Endothelial cell of umbilical vein (primary cell): Measurements from ENCODE around the gene RSRC1. TPM values are rescaled to one million over a fixed set of nuclear protein-coding genes. Genes with fewer than 3 reads are reported as not detected.

Experiments used
- BruUV-seq: library from RNA; stranded (reverse); fragments of 400-500 nt; replicated peaks from 2 replicates; lab custom pipeline; 2021; lab: Mats Ljungman, UMichigan
- CTCF ChIA-PET: fragments of 300-600, 350-600 bp; sonication (Branson Sonifier 250); formaldehyde crosslinking; loops from one replicate; lab custom pipeline; 2021; ENCODE audit warnings: antibody characterized with exemption, inconsistent platforms; lab: Charles Lee
- POLR2A ChIA-PET: fragments of 300-600, 350-600 bp; sonication (Branson Sonifier 250); formaldehyde crosslinking; loops from one replicate; lab custom pipeline; 2021; ENCODE audit warnings: antibody characterized with exemption, inconsistent platforms; lab: Charles Lee
- DNase-seq: peaks from one replicate; pipeline ENCODE4 v3.0.0-alpha.2; 2011; ENCODE audit warnings: low read depth, low spot score
- FAIRE-seq: peaks from 2 replicates; lab custom pipeline; 2011; peaks lifted over from hg19 to GRCh38; lab: Jason Lieb, UNC
- H2AFZ ChIP-seq: 2 replicates; pipeline ENCODE4 v1.6.0; 2012; ENCODE audit warnings: low read depth, low read length, control low read depth, inconsistent platforms
- H3K27ac ChIP-seq: 2 replicates; pipeline ENCODE4 v1.5.1; 2011; ENCODE audit warnings: low read depth, mild to moderate bottlenecking, control low read depth, low read length, moderate library complexity; ENCODE audit not compliant: insufficient read depth
- H3K27me3 ChIP-seq, 2 experiments: 2 replicates each; pipeline versions ENCODE4 v1.6.0 to v1.6.1; 2011; ENCODE audit warnings: low read length in 2 of 2, mixed read lengths in 1 of 2; ENCODE audit not compliant: control insufficient read depth in 2 of 2, insufficient read depth in 2 of 2
- H3K36me3 ChIP-seq, 2 experiments: 2 replicates in 1 of 2; 3 replicates in 1 of 2; pipeline ENCODE4 v1.5.1; 2011; ENCODE audit warnings: low read length in 2 of 2, mild to moderate bottlenecking in 1 of 2, moderate library complexity in 1 of 2; ENCODE audit not compliant: control insufficient read depth in 2 of 2, insufficient read depth in 2 of 2; ENCODE audit errors: extremely low read depth in 1 of 2
- H3K4me1 ChIP-seq: 3 replicates; pipeline ENCODE4 v1.5.1; 2011; ENCODE audit warnings: mild to moderate bottlenecking, low read length; ENCODE audit not compliant: control insufficient read depth, insufficient read depth; ENCODE audit errors: extremely low read depth
- H3K4me2 ChIP-seq: 2 replicates; pipeline ENCODE4 v1.6.1; 2011; ENCODE audit warnings: low read length, control low read depth, mixed read lengths; ENCODE audit not compliant: insufficient read depth
- H3K4me3 ChIP-seq, 3 experiments: fragments of 200-600 bp in 1 of 3; sonication (generic), shearing (Covaris generic) in 1 of 3; replicated peaks in 1 of 3; 2 replicates each; pipeline ENCODE4 v1.5.1; 2011 to 2016; ENCODE audit warnings: control low read depth in 3 of 3, low read length in 3 of 3, mild to moderate bottlenecking in 2 of 3, inconsistent platforms in 1 of 3, low read depth in 1 of 3, moderate library complexity in 1 of 3; ENCODE audit not compliant: insufficient read depth in 1 of 3
- H3K79me2 ChIP-seq: 2 replicates; pipeline ENCODE4 v1.6.0; 2012; ENCODE audit warnings: low read length, inconsistent platforms; ENCODE audit not compliant: control insufficient read depth, insufficient read depth
- H3K9ac ChIP-seq: replicated peaks from 2 replicates; pipeline ENCODE3; 2011; ENCODE audit warnings: low read length, control low read depth; ENCODE audit not compliant: insufficient read depth; ENCODE audit errors: extremely low read depth
- H3K9me1 ChIP-seq: replicated peaks from 3 replicates; pipeline ENCODE4 v1.6.0; 2011; ENCODE audit warnings: mild to moderate bottlenecking, low read length; ENCODE audit not compliant: control insufficient read depth, insufficient read depth; ENCODE audit errors: extremely low read depth
- H3K9me3 ChIP-seq: replicated peaks from 2 replicates; pipeline ENCODE4 v1.5.1; 2012; ENCODE audit warnings: low read length, inconsistent platforms; ENCODE audit not compliant: control insufficient read depth, insufficient read depth
- H4K20me1 ChIP-seq: replicated peaks from 2 replicates; pipeline ENCODE3; 2011; ENCODE audit warnings: mild to moderate bottlenecking, low read length; ENCODE audit not compliant: control insufficient read depth, insufficient read depth; ENCODE audit errors: extremely low read depth
- EZH2 ChIP-seq: IDR thresholded peaks from 2 replicates; pipeline ENCODE4 v1.6.1; 2012; ENCODE audit warnings: borderline replicate concordance, low read depth, mild to moderate bottlenecking, moderate library complexity, low read length, inconsistent platforms; ENCODE audit not compliant: severe bottlenecking
- FOS ChIP-seq: IDR thresholded peaks from 2 replicates; pipeline ENCODE4 v1.6.1; 2011; ENCODE audit warnings: mild to moderate bottlenecking, low read length, moderate library complexity, borderline replicate concordance; ENCODE audit not compliant: insufficient read depth
- GATA2 ChIP-seq: IDR thresholded peaks from 2 replicates; pipeline ENCODE4 v1.7.0; 2011; ENCODE audit warnings: low read depth, mild to moderate bottlenecking, moderate library complexity, mixed read lengths, low read length; ENCODE audit not compliant: insufficient read length, insufficient read depth
- JUN ChIP-seq: IDR thresholded peaks from 2 replicates; pipeline ENCODE4 v1.6.1; 2011; ENCODE audit warnings: borderline replicate concordance, low read depth; ENCODE audit not compliant: insufficient read length, insufficient read depth
- MYC ChIP-seq: IDR thresholded peaks from one replicate; pipeline ENCODE4 v1.6.1; 2011; ENCODE audit warnings: mild to moderate bottlenecking, low read depth, low read length
- POLR2A ChIP-seq: IDR thresholded peaks from 2 replicates; pipeline ENCODE4 v1.6.1; 2012; ENCODE audit warnings: low read depth, mild to moderate bottlenecking, control low read depth, low read length
- POLR2AphosphoS5 ChIP-seq: IDR thresholded peaks from 2 replicates; pipeline ENCODE4 v1.6.1; 2012; ENCODE audit warnings: low read depth, mild to moderate bottlenecking, control low read depth, low read length, moderate library complexity; ENCODE audit not compliant: insufficient read depth
- dilution Hi-C: fragments of 300-500 bp; cut with MboI; formaldehyde crosslinking; loops from one replicate; pipeline ENCODE4 v1.15.0; 2019; ENCODE audit warnings: low sequenced_read_pairs; ENCODE audit not compliant: extremely low pct_ligation_motif_present
- intact Hi-C: fragments of 100-400 bp; cut with micrococcal nuclease; formaldehyde crosslinking; loops from one replicate; pipeline ENCODE4 v1.10.0; 2022
- polyA plus RNA-seq, 4 experiments: library from polyadenylated mRNA; depleted of rRNA in 3 of 4; stranded (reverse) in 3 of 4; unstranded in 1 of 4; fragments of >200 nt; gene quantifications; 2 replicates each; pipeline versions ENCODE4 v1.2.1 to v1.2.3, GENCODE V29; 2011 to 2012; ENCODE audit warnings: missing spikeins in 1 of 4
- total RNA-seq: library from RNA; stranded (reverse); gene quantifications from 2 replicates; pipeline ENCODE4 v1.2.3, GENCODE V29; 2021
- TF ChIP-seq, protein P1 (sequence below), 2 donors: IDR thresholded peaks; 1 replicate in 1 of 2; 2 replicates in 1 of 2; pipeline ENCODE4 v1.5.1; 2011; ENCODE audit warnings: low read length in 2 of 2, mild to moderate bottlenecking in 2 of 2, moderate library complexity in 2 of 2, control low read depth in 1 of 2, inconsistent platforms in 1 of 2, low read depth in 1 of 2; ENCODE audit not compliant: insufficient read depth in 1 of 2; ENCODE audit errors: extremely low read depth in 1 of 2
- TF ChIP-seq, protein P2 (sequence below): IDR thresholded peaks from 2 replicates; pipeline ENCODE4 v1.6.1; 2011; ENCODE audit not compliant: insufficient read depth, insufficient read length

RSRC1 gene
- total and polyA plus RNA-seq, 2 donors (not counting 3 experiments of a cell fraction or from before 2014, with no cell fraction given), result 1.8 to 25.4 TPM

DNA sequence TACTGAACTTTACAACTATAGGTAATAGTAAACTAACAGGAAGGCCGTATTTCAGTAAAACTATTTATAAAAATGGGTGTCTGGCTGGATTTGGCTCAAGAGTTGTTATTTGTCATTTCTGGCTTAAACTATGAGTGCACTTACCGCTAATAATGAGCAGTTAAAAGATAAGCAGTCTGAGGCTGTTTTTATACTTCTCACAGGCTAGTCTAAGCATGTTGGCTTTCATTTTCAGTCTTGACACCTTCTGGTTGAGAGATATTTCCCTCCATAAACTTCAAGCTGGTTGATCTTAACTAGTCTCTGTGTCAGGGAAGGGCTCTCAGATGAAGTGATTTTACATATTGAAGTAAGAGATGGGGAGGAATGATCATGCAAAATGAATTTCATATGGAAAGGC is 96.1 kb downstream of the RSRC1 start:
- dilution Hi-C loops (no loop called here), intact Hi-C loops (no loop called here)
- Histone ChIP-seq H2AFZ (no peak overlapping the region), H3K27me3 (no peaks in the 10 kb centered on the region), H4K20me1 (no peaks in the 10 kb centered on the region), H3K4me2 (no peak overlapping the region), H3K9ac (no peak overlapping the region), H3K27ac (no peak overlapping the region), H3K4me3 (no peak overlapping the region), H3K9me1 (no peaks in the 10 kb centered on the region), H3K9me3 (no peaks in the 10 kb centered on the region), H3K79me2 (no peaks in the 10 kb centered on the region), H3K4me1 (no peaks in the 10 kb centered on the region), H3K36me3 (no peaks in the 10 kb centered on the region)
- TF ChIP-seq POLR2A, result no peak
- CTCF ChIA-PET, result no interaction called here
- FAIRE-seq, result no peak
- BruUV-seq, result no TSS peak
- POLR2A ChIA-PET, result no interaction called here
- DNase-seq, result no peak

DNA sequence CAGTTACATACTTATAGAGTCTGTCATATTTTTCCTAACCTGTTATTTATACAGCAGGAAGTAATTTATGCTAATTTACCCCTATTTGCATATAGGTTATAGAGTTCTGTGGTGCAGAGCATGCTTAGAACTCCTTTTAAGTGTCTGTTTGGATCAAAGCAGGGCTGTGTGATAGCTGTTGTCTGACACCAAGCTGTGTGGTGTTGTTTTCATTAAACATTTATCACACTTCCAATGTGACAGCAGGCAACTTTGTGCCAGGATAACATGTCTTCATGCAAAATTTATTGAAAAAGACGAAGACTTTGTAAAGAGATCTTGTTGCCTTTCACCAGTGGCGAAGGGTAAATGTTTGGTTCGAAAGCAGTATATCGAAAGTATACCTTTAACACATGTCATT is 100.2 kb downstream of the RSRC1 start:
- dilution Hi-C loops, result no loop called here
- CTCF ChIA-PET, result no interaction called here
- H3K36me3 ChIP-seq, result no peaks in the 10 kb centered on the region
- no peak overlapping the region for H3K4me3 ChIP-seq
- FAIRE-seq (no peak), DNase-seq (no peak)
- no peaks in the 10 kb centered on the region for H3K79me2 ChIP-seq
- no peaks in the 10 kb centered on the region for H3K27me3 ChIP-seq
- no peak overlapping the region for H2AFZ ChIP-seq
- no peaks in the 10 kb centered on the region for H3K9me3 ChIP-seq
- no peak overlapping the region for H3K4me2 ChIP-seq
- H3K9me1 ChIP-seq, result no peaks in the 10 kb centered on the region
- H3K4me1 ChIP-seq, result no peaks in the 10 kb centered on the region
- BruUV-seq, result no TSS peak
- H3K9ac ChIP-seq, result no peak overlapping the region
- TF ChIP-seq EZH2 (no peak), POLR2A (no peak), JUN (no peak), POLR2AphosphoS5 (no peak), GATA2 (no peak), MYC (no peak), FOS (no peak)
- TF ChIP-seq, protein P1, sequence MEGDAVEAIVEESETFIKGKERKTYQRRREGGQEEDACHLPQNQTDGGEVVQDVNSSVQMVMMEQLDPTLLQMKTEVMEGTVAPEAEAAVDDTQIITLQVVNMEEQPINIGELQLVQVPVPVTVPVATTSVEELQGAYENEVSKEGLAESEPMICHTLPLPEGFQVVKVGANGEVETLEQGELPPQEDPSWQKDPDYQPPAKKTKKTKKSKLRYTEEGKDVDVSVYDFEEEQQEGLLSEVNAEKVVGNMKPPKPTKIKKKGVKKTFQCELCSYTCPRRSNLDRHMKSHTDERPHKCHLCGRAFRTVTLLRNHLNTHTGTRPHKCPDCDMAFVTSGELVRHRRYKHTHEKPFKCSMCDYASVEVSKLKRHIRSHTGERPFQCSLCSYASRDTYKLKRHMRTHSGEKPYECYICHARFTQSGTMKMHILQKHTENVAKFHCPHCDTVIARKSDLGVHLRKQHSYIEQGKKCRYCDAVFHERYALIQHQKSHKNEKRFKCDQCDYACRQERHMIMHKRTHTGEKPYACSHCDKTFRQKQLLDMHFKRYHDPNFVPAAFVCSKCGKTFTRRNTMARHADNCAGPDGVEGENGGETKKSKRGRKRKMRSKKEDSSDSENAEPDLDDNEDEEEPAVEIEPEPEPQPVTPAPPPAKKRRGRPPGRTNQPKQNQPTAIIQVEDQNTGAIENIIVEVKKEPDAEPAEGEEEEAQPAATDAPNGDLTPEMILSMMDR (IDR thresholded peaks at IDR 0.05; ENCODE audit: extremely low read depth in 1 of 2, insufficient read depth in 1 of 2, low read depth in 1 of 2, low read length in 2 of 2), result no peak
- TF ChIP-seq, protein P2, sequence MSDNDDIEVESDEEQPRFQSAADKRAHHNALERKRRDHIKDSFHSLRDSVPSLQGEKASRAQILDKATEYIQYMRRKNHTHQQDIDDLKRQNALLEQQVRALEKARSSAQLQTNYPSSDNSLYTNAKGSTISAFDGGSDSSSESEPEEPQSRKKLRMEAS, result no peak
- POLR2A ChIA-PET, result no interaction called here
- H3K27ac ChIP-seq, result no peak overlapping the region
- intact Hi-C loops, result no loop called here
- H4K20me1 ChIP-seq, result no peaks in the 10 kb centered on the region
